Loucy (cell line): ENCODE measurements around the gene NCOA7.

Experiments
- H2AFZ ChIP-seq: fragments of 200-600 bp; sonication (generic); 2 replicates; pipeline ENCODE4 v1.6.0; 2016; ENCODE audit warnings: antibody characterized with exemption, mild to moderate bottlenecking, low read length, moderate library complexity
- H3F3A ChIP-seq: fragments of 200-600 bp; 2 replicates; pipeline ENCODE4 v1.6.0; 2016; ENCODE audit warnings: antibody characterized with exemption, low read depth, mild to moderate bottlenecking
- H3K27me3 ChIP-seq: fragments of 200-600 bp; sonication (generic); 2 replicates; pipeline ENCODE4 v1.6.1; 2014; ENCODE audit warnings: low read length, mild to moderate bottlenecking; ENCODE audit not compliant: insufficient read depth, poor library complexity, severe bottlenecking
- H3K36me3 ChIP-seq: fragments of 200-600 bp; sonication (generic); 2 replicates; pipeline ENCODE4 v1.6.1; 2016; ENCODE audit warnings: low read length; ENCODE audit not compliant: insufficient read depth
- H3K4me1 ChIP-seq: fragments of 200-600 bp; sonication (generic); 2 replicates; pipeline ENCODE4 v1.5.1; 2014; ENCODE audit warnings: low read length, mild to moderate bottlenecking; ENCODE audit not compliant: insufficient read depth, poor library complexity, severe bottlenecking
- H3K4me2 ChIP-seq: fragments of 200-600 bp; sonication (generic); 2 replicates; pipeline ENCODE4 v1.6.0; 2014; ENCODE audit warnings: antibody characterized with exemption, low read length, low read depth, mild to moderate bottlenecking; ENCODE audit not compliant: poor library complexity, severe bottlenecking
- H3K4me3 ChIP-seq: fragments of 200-600 bp; sonication (generic); 2 replicates; pipeline ENCODE4 v1.5.1; 2014; ENCODE audit warnings: low read length, mild to moderate bottlenecking, mixed read lengths; ENCODE audit not compliant: poor library complexity, severe bottlenecking
- H3K79me2 ChIP-seq: fragments of 200-600 bp; sonication (generic); 2 replicates; pipeline ENCODE4 v1.6.1; 2014; ENCODE audit warnings: low read length; ENCODE audit not compliant: insufficient read depth
- H3K9ac ChIP-seq: fragments of 200-600 bp; sonication (generic); 2 replicates; pipeline ENCODE4 v1.6.0; 2014; ENCODE audit warnings: mild to moderate bottlenecking, low read depth, low read length, moderate library complexity; ENCODE audit not compliant: poor library complexity, severe bottlenecking
- H3K9me2 ChIP-seq: fragments of 200-600 bp; sonication (generic); replicated peaks from 2 replicates; pipeline ENCODE4 v1.6.1; 2016; ENCODE audit warnings: low read depth, low read length, mixed read lengths
- H3K9me3 ChIP-seq: fragments of 200-600 bp; sonication (generic); 2 replicates; pipeline ENCODE4 v1.6.1; 2014; ENCODE audit warnings: mild to moderate bottlenecking, antibody characterized with exemption, low read length, low read depth; ENCODE audit not compliant: insufficient read depth
- H4K20me1 ChIP-seq: fragments of 200-600 bp; sonication (generic); 2 replicates; pipeline ENCODE4 v1.6.0; 2014; ENCODE audit warnings: antibody characterized with exemption, low read length, mild to moderate bottlenecking; ENCODE audit not compliant: insufficient read depth, poor library complexity, severe bottlenecking
- EZH2phosphoT487 ChIP-seq: fragments of 200-600 bp; IDR thresholded peaks from 2 replicates; pipeline ENCODE4 v1.6.1; 2018; ENCODE audit warnings: antibody characterized with exemption, mild to moderate bottlenecking, moderate library complexity, borderline replicate concordance
- TF ChIP-seq, protein P1 (sequence below): fragments of 200-600 bp; sonication (generic); conservative IDR thresholded peaks from 2 replicates; pipeline ENCODE4 v1.5.1; 2014; ENCODE audit warnings: mild to moderate bottlenecking, antibody characterized with exemption, low read length

NCOA7 gene

DNA sequence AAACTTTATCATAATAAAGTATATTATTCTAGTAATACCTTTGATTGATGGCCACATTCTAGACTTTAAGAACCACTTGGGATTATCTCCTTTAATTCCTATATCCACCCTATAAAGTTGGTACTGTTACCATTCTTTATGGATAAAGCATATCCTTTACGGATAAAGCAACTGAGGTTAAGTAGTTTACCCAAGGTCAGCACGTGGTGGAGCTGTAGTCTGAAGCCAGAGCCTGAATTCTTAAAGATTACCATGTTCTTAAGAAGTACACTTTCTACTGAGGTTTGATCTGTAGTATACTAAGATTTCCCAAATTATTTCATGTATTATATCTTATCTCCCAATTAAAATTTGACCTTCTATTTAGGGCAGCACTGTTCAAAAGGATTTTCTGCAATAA, 3.0 kb upstream of the NCOA7 start:
- H3K9ac ChIP-seq, result no peak overlapping the region
- peaks cover 32% of the 10 kb centered on the region for H3K4me1 ChIP-seq
- peaks cover 7% of the 10 kb centered on the region for H4K20me1 ChIP-seq
- no peaks in the 10 kb centered on the region for H3K9me2 ChIP-seq
- no peaks in the 10 kb centered on the region for H3K9me3 ChIP-seq
- H3F3A ChIP-seq, result no peaks in the 10 kb centered on the region
- no peaks in the 10 kb centered on the region for H3K36me3 ChIP-seq
- H2AFZ ChIP-seq, result no peak overlapping the region
- H3K79me2 ChIP-seq, result peaks cover 22% of the 10 kb centered on the region
- TF ChIP-seq, protein P1, sequence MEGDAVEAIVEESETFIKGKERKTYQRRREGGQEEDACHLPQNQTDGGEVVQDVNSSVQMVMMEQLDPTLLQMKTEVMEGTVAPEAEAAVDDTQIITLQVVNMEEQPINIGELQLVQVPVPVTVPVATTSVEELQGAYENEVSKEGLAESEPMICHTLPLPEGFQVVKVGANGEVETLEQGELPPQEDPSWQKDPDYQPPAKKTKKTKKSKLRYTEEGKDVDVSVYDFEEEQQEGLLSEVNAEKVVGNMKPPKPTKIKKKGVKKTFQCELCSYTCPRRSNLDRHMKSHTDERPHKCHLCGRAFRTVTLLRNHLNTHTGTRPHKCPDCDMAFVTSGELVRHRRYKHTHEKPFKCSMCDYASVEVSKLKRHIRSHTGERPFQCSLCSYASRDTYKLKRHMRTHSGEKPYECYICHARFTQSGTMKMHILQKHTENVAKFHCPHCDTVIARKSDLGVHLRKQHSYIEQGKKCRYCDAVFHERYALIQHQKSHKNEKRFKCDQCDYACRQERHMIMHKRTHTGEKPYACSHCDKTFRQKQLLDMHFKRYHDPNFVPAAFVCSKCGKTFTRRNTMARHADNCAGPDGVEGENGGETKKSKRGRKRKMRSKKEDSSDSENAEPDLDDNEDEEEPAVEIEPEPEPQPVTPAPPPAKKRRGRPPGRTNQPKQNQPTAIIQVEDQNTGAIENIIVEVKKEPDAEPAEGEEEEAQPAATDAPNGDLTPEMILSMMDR, result peak; percentile 54
- no peak for TF ChIP-seq EZH2phosphoT487
- no peak overlapping the region for H3K4me2 ChIP-seq
- H3K27me3 ChIP-seq, result no peaks in the 10 kb centered on the region
- H3K4me3 ChIP-seq, result no peak overlapping the region

DNA sequence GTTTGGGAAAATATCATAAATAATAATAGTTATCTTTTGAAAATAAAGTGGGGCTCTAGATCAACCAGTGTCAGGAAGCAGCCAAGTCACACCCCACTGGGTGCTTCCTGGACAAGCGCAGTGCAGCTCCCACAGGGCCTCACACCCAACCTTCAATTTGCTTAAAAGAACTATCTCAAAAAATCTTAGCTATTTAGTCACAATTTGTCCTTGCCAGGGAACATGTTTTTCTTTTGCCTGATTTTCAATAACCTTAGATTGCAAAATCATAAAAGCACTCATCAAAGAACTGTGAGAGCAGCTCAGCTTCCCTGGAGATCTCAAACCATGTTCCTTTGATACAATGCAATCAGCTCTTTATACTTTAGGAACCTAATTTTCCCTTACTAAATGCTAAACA, 1.6 kb upstream of the NCOA7 start:
- Histone ChIP-seq H3K79me2 (peaks cover 35% of the 10 kb centered on the region), H3F3A (no peaks in the 10 kb centered on the region), H3K4me3 (peak overlapping the region; percentile 82), H4K20me1 (peaks cover 14% of the 10 kb centered on the region), H3K9me2 (no peaks in the 10 kb centered on the region), H3K36me3 (no peaks in the 10 kb centered on the region), H3K27me3 (no peaks in the 10 kb centered on the region), H2AFZ (no peak overlapping the region), H3K4me2 (peak overlapping the region; percentile 77), H3K9ac (peak overlapping the region; percentile 90), H3K4me1 (peaks cover 41% of the 10 kb centered on the region), H3K9me3 (no peaks in the 10 kb centered on the region)
- no peak for TF ChIP-seq EZH2phosphoT487
- TF ChIP-seq, protein P1, result no peak

DNA sequence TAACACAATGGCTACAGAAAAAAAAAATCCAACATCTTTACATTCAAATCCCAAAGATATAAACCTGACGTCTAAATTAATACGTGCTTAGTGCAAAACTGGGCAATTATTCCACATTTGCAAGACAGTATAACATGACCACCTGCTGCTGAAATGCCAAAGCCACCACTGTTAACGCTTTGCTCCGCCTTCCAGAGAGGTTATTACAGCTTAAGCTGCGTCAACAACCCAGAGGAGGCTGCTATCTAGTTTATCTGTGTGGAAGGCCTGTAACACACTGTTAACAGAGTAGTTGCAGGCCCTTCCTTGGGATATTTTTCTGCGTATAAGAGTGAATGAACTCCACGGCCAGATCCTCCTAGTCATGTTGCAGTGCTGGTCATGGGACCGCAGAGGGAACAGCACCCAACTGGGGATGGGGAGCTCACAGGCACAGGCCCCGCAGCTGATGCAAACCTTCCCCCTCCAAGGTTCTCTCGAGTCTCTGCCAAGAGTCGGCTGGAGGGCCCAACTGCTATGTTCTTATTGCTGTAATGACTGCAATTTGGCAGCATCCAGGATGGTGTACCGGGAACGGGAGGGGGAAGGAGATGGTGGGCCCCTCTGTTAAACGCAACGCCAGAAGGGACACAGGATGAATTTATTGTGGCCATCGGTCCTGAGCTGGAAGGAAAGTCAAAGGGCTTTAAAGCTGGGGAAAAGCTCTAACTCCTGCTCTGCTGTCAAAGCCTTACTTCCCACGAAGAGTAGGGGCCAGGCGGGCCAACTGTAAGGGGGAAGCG, 993 bp upstream of the NCOA7 start:
- Histone ChIP-seq H3K27me3 (no peaks in the 10 kb centered on the region), H3K4me1 (peaks cover 47% of the 10 kb centered on the region), H2AFZ (peak overlapping the region; percentile 71), H4K20me1 (peaks cover 14% of the 10 kb centered on the region), H3K4me3 (peak overlapping the region; percentile 82), H3K79me2 (peaks cover 40% of the 10 kb centered on the region), H3K36me3 (no peaks in the 10 kb centered on the region), H3K9me2 (no peaks in the 10 kb centered on the region), H3K9me3 (no peaks in the 10 kb centered on the region), H3K9ac (peak overlapping the region; percentile 90), H3F3A (no peaks in the 10 kb centered on the region), H3K4me2 (peak overlapping the region; percentile 77)
- no peak for TF ChIP-seq EZH2phosphoT487
- TF ChIP-seq, protein P1, result no peak
